Nephron (organoid): ENCODE data around the gene PIAS4.
A peak's percentile ranks its signal among the peaks of the same experiment; 100 is the strongest.

ENCODE experiments used
- H3K27ac Mint-ChIP-seq, 3 experiments: 2 replicates each; pipeline ENCODE4 v1.8.0; 2020; ENCODE audit warnings: mixed read lengths in 3 of 3, mild to moderate bottlenecking in 2 of 3, moderate library complexity in 1 of 3
- H3K27me3 Mint-ChIP-seq: 2 replicates; pipeline ENCODE4 v1.8.0; 2021; ENCODE audit warnings: low read depth, mild to moderate bottlenecking, moderate library complexity, mixed read lengths
- H3K36me3 Mint-ChIP-seq: 2 replicates; pipeline ENCODE4 v1.8.0; 2020; ENCODE audit warnings: low read depth, mixed read lengths
- H3K4me1 Mint-ChIP-seq: 2 replicates; pipeline ENCODE4 v1.8.0; 2020; ENCODE audit warnings: mixed read lengths
- H3K4me3 Mint-ChIP-seq, 3 experiments: 2 replicates each; pipeline ENCODE4 v1.8.0; 2020; ENCODE audit warnings: mild to moderate bottlenecking in 3 of 3, mixed read lengths in 3 of 3, moderate library complexity in 2 of 3
- H3K9me3 Mint-ChIP-seq: 2 replicates; pipeline ENCODE4 v1.8.0; 2020; ENCODE audit warnings: mixed read lengths
- TF ChIP-seq, protein P1 (sequence below), 3 experiments: fragments of 200-600 bp; sonication (generic); IDR thresholded peaks; one replicate each; pipeline ENCODE4 v1.5.0; 2021; ENCODE audit warnings: antibody characterized with exemption in 3 of 3; ENCODE audit not compliant: unreplicated experiment in 3 of 3

PIAS4 gene

DNA sequence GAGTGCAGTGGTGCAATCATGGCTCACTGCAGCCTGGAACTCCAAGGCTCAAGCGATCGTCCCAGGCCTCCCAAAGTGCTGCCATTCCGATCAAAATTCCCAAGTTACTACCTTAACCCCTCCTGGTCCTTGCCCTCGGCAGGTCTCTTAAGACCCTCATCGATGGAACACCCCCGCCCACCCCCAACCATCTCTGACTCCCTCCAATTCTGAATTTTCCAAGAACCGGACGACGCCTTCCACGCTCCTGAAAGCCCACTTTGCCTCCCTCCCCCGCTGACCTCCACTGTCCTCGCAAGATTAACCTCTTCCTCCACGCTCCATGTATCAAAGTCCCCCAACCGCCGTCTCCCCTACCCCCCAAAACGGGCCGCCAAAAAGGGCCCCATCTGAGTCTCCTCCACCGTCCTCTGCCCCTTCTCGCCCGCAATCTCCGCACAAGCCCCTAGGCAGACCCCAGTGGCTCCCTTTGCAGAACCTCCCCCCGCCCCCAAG lies 37.2 kb upstream of the PIAS4 start:
- no peaks in the 10 kb centered on the region for H3K9me3 Mint-ChIP-seq
- no peaks in the 10 kb centered on the region for H3K27me3 Mint-ChIP-seq
- peaks cover 30% of the 10 kb centered on the region for H3K4me1 Mint-ChIP-seq
- TF ChIP-seq, protein P1, sequence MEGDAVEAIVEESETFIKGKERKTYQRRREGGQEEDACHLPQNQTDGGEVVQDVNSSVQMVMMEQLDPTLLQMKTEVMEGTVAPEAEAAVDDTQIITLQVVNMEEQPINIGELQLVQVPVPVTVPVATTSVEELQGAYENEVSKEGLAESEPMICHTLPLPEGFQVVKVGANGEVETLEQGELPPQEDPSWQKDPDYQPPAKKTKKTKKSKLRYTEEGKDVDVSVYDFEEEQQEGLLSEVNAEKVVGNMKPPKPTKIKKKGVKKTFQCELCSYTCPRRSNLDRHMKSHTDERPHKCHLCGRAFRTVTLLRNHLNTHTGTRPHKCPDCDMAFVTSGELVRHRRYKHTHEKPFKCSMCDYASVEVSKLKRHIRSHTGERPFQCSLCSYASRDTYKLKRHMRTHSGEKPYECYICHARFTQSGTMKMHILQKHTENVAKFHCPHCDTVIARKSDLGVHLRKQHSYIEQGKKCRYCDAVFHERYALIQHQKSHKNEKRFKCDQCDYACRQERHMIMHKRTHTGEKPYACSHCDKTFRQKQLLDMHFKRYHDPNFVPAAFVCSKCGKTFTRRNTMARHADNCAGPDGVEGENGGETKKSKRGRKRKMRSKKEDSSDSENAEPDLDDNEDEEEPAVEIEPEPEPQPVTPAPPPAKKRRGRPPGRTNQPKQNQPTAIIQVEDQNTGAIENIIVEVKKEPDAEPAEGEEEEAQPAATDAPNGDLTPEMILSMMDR (IDR thresholded peaks at IDR 0.05; ENCODE audit: unreplicated experiment in 3 of 3), result no peak
- peak overlapping the region; percentile 89 to 98 (median 92) for H3K4me3 Mint-ChIP-seq
- peaks cover 24% of the 10 kb centered on the region for H3K36me3 Mint-ChIP-seq
- peak overlapping the region; percentile 78 to 91 (median 91) for H3K27ac Mint-ChIP-seq

DNA sequence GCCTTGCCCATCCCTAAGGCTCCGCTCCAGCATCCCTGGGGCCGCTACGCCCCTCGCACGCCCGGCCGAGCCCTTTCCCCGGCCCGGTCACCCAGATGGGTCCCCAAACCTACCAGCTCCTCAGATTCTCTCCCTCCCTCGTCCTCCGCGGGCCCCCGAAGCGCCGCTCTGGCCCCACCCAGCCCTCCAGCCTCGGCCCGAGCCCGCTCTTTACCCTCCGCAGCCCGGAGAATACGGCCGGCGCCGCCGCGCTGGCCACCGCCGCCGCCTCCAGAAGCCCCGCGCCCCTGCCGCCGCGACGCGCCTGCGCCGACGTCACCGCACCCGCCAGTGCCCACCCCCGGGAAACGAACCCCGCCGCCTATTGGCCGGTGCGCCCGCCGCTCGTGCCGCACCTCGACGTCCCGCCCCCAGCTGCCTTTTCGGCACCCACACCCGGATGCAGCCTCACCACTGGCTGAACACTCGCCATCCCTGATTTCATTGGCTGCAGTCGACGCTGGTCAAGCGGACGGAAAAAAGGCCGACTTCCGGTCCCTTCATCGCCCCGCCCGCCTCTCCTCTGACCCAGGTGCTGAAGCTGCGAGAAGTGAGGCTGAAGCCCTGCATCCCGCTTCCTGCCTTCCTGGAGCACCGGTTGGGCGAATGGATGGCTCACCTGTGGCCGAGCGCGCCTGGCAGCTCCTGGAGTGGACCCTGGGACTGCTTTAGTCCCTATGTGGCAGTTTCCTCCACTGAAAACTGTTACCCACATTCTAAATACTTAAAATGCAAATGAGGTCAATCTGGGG lies 36.5 kb upstream of the PIAS4 start, which contains the start of gene DAPK3:
TSS of gene DAPK3 (minus strand) at position 292 of the 791 bp plus-strand sequence. CDS start 1,364 bp downstream, outside the sequence.
- Mint-ChIP-seq H3K36me3 (peaks cover 26% of the 10 kb centered on the region), H3K9me3 (no peaks in the 10 kb centered on the region), H3K4me3 (peak within 1 kb of the TSS; percentile 89 to 98 (median 92)), H3K27ac (peak within 1 kb of the TSS; percentile 78 to 94 (median 91)), H3K4me1 (peaks cover 30% of the 10 kb centered on the region), H3K27me3 (no peaks in the 10 kb centered on the region)
- TF ChIP-seq, protein P1 (IDR thresholded peaks at IDR 0.05; ENCODE audit: unreplicated experiment in 3 of 3), result no peak

DNA sequence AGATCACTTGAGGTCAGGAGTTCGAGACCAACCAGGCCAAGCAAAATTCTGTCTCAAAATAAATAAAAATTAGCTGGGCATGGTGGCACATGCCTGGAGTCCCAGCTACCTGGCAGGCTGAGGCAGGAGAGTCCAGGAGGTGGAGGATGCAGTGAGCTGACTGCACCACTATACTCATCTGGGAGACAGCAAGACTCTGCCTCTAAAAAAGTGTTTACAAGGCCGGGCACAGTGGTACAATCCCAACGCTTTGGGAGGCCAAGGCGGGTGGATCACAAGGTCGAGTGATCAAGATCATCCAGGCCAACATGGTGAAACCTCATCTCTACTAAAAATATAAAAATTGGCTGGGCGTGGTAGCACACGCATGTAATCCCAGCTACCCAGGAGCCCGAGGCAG lies 32.4 kb upstream of the PIAS4 start:
- Mint-ChIP-seq H3K4me3 (no peak overlapping the region), H3K27me3 (no peaks in the 10 kb centered on the region), H3K9me3 (no peaks in the 10 kb centered on the region), H3K4me1 (peaks cover 4% of the 10 kb centered on the region), H3K27ac (no peak overlapping the region), H3K36me3 (peaks cover 39% of the 10 kb centered on the region)
- TF ChIP-seq, protein P1 (IDR thresholded peaks at IDR 0.05; ENCODE audit: unreplicated experiment in 3 of 3), result no peak

DNA sequence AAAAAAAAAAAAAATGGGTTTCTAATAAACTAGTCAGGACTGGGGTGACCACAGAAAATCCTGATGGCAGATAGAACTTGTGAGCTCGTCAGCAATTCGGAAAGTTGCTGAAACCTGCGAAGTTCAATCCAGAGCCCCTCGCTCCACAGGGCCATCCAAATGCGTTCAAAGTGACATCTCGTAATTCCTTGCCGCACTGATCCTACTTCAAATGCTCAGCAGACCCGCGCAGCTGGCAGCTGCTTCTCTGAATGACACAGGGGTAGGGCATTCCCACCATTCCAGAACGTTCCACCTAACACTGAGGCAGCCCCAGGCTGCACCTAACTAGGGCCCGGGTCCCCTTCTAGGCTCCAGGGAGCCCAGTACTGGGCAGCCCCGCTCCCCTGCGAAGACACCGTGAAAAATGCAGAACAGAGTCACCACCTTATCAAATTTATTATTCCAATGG lies 31.9 kb upstream of the PIAS4 start:
- Mint-ChIP-seq H3K27me3 (no peaks in the 10 kb centered on the region), H3K36me3 (peaks cover 39% of the 10 kb centered on the region), H3K27ac (no peak overlapping the region), H3K4me1 (no peaks in the 10 kb centered on the region), H3K4me3 (no peak overlapping the region), H3K9me3 (no peaks in the 10 kb centered on the region)
- TF ChIP-seq, protein P1 (IDR thresholded peaks at IDR 0.05; ENCODE audit: unreplicated experiment in 3 of 3), result no peak

DNA sequence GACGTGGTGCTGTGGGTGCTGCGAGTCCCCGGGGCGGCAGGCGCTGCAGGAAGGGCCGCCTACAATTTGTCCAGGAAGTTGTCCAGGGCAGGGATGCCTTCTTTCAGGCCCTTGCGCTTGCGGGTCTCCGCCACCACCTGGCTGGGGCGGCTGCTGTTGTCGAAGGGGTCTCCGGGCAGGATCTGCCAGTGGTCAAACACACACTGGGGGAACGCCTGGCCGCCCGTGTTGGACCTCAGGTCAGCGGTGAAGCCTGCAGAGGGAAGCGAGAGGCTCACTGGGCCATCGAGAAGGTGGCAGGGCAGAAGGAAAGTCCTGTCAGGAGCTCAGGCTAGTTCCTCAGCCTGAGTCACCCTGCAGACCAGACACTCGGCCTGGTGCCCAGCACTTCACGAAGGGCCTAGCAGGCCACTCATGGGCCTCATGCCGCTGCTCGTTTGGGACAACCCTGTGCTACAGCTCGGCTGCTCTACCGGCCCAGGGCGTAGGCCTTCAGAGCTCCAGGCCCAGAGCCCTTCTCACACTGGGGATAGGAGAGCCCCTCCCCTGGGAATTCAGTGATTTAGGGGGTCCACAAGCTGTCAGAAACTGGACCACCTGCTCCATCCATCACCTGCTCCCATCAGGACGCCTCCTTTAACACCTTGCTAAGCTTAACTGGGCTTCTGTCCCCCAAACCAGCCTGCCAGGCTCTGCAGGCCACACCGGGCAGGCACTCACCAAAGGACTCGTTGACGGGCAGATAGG lies 30.9 kb upstream of the PIAS4 start:
- Mint-ChIP-seq H3K4me3 (no peak overlapping the region), H3K27ac (no peak overlapping the region), H3K36me3 (peaks cover 44% of the 10 kb centered on the region), H3K4me1 (no peaks in the 10 kb centered on the region), H3K9me3 (no peaks in the 10 kb centered on the region), H3K27me3 (no peaks in the 10 kb centered on the region)
- TF ChIP-seq, protein P1 (IDR thresholded peaks at IDR 0.05; ENCODE audit: unreplicated experiment in 3 of 3), result no peak
